Activated CD8-positive, alpha-beta T cell treated with anti-CD3 and anti-CD28 coated beads, Interleukin-2, amount 10 ng/mL, durations not matched to agents 7 days and 5 days (primary cell): Measurements from ENCODE around the gene SLC10A2. TPM values are rescaled to one million over a fixed set of nuclear protein-coding genes. Genes with fewer than 3 reads are reported as not detected.
"Not testable (repeated sequence)": the region's sequence is repeated elsewhere in the genome, so short reads cannot be mapped to it uniquely, and the experiment has no call there.

ENCODE experiments used
- ATAC-seq: fragments of 150-1000 bp; cut with Tn5 transposase; one replicate; pipeline ENCODE4 v1.10.0; 2021; ENCODE audit warnings: moderate library complexity
- CTCF ChIA-PET: fragments of 350-600 bp; sonication (Branson Sonifier 250); formaldehyde crosslinking; loops from one replicate; lab custom pipeline; 2021; ENCODE audit warnings: antibody characterized with exemption; lab: Charles Lee
- POLR2A ChIA-PET: fragments of 350-600 bp; sonication (Branson Sonifier 250); formaldehyde crosslinking; loops from one replicate; lab custom pipeline; 2021; ENCODE audit warnings: antibody characterized with exemption; lab: Charles Lee
- DNase-seq: peaks from one replicate; pipeline ENCODE4 v3.0.0-alpha.2; 2020
- H3K27ac Mint-ChIP-seq: one replicate; pipeline ENCODE4 v1.8.0; 2021; ENCODE audit warnings: mild to moderate bottlenecking, mixed read lengths
- H3K27me3 Mint-ChIP-seq: one replicate; pipeline ENCODE4 v1.8.0; 2021; ENCODE audit warnings: low read depth, mixed read lengths
- H3K36me3 Mint-ChIP-seq: one replicate; pipeline ENCODE4 v1.8.0; 2021; ENCODE audit warnings: low read depth, mixed read lengths
- H3K4me1 Mint-ChIP-seq: one replicate; pipeline ENCODE4 v1.8.0; 2021; ENCODE audit warnings: low read depth, mixed read lengths
- H3K4me3 Mint-ChIP-seq: one replicate; pipeline ENCODE4 v1.8.0; 2021; ENCODE audit warnings: mild to moderate bottlenecking, mixed read lengths
- H3K9me3 Mint-ChIP-seq: one replicate; pipeline ENCODE4 v1.8.0; 2022; ENCODE audit warnings: mixed read lengths; ENCODE audit not compliant: insufficient read depth
- total RNA-seq, 2 experiments: library from RNA; stranded (reverse); gene quantifications; one replicate each; pipeline ENCODE4 v1.2.3, GENCODE V29; 2021

Gene SLC10A2
- total RNA-seq = not detected

- H3K36me3 Mint-ChIP-seq = no peaks in the 10 kb centered on the region
- no peaks in the 10 kb centered on the region for H3K9me3 Mint-ChIP-seq
- DNase-seq (no peak), ATAC-seq (no peak)
- no peaks in the 10 kb centered on the region for H3K27me3 Mint-ChIP-seq
- no peak within 1 kb of the TSS for H3K27ac Mint-ChIP-seq
- ChIA-PET CTCF (no interaction called here), POLR2A (no interaction called here)
- H3K4me1 Mint-ChIP-seq = no peaks in the 10 kb centered on the region
- no peak within 1 kb of the TSS for H3K4me3 Mint-ChIP-seq
Observed at GRCh38 chr13:103066079-103066780, at the start of gene SLC10A2. TSS of gene SLC10A2 (minus strand) at chr13:103066417. CDS start at chr13:103066249, 168 bp downstream.

GRCh38 chr13:103107580-103107979, 41.4 kb upstream of the SLC10A2 start:
- Mint-ChIP-seq H3K27ac (no peak overlapping the region), H3K36me3 (no peaks in the 10 kb centered on the region), H3K4me3 (no peak overlapping the region), H3K4me1 (no peaks in the 10 kb centered on the region), H3K27me3 (no peaks in the 10 kb centered on the region), H3K9me3 (no peaks in the 10 kb centered on the region)
- ATAC-seq = no peak
- ChIA-PET CTCF (no interaction called here), POLR2A (no interaction called here)
- DNase-seq = no peak

GRCh38 chr13:103104340-103104739, 38.1 kb upstream of the SLC10A2 start:
- no peak for DNase-seq
- ChIA-PET CTCF (no interaction called here), POLR2A (no interaction called here)
- ATAC-seq = no peak
- Mint-ChIP-seq H3K4me1 (no peaks in the 10 kb centered on the region), H3K9me3 (no peaks in the 10 kb centered on the region), H3K4me3 (no peak overlapping the region), H3K27ac (no peak overlapping the region), H3K36me3 (no peaks in the 10 kb centered on the region), H3K27me3 (no peaks in the 10 kb centered on the region)

GRCh38 chr13:103103456-103103855, 37.2 kb upstream of the SLC10A2 start:
- H3K4me3 Mint-ChIP-seq, CTCF ChIA-PET, POLR2A ChIA-PET, H3K27me3 Mint-ChIP-seq, H3K27ac Mint-ChIP-seq, H3K9me3 Mint-ChIP-seq, DNase-seq, H3K4me1 Mint-ChIP-seq, H3K36me3 Mint-ChIP-seq, ATAC-seq: not testable (repeated sequence)

- CTCF ChIA-PET = no interaction called here
- POLR2A ChIA-PET = no interaction called here
- no peak for ATAC-seq
- Mint-ChIP-seq H3K4me3 (no peak overlapping the region), H3K27me3 (no peaks in the 10 kb centered on the region), H3K4me1 (no peaks in the 10 kb centered on the region), H3K36me3 (no peaks in the 10 kb centered on the region), H3K27ac (no peak overlapping the region), H3K9me3 (no peaks in the 10 kb centered on the region)
- no peak for DNase-seq
Observed at GRCh38 chr13:103102482-103102881, 36.3 kb upstream of the SLC10A2 start.

GRCh38 chr13:103101901-103102300, 35.7 kb upstream of the SLC10A2 start:
- Mint-ChIP-seq H3K4me3 (no peak overlapping the region), H3K27me3 (no peaks in the 10 kb centered on the region), H3K27ac (no peak overlapping the region), H3K4me1 (no peaks in the 10 kb centered on the region), H3K9me3 (no peaks in the 10 kb centered on the region), H3K36me3 (no peaks in the 10 kb centered on the region)
- ATAC-seq = no peak
- CTCF ChIA-PET = no interaction called here
- DNase-seq = no peak
- POLR2A ChIA-PET = no interaction called here

GRCh38 chr13:103101500-103101899, 35.3 kb upstream of the SLC10A2 start:
- H3K27ac Mint-ChIP-seq = no peak overlapping the region
- H3K4me3 Mint-ChIP-seq = no peak overlapping the region
- DNase-seq (no peak), ATAC-seq (no peak)
- H3K9me3 Mint-ChIP-seq = no peaks in the 10 kb centered on the region
- no peaks in the 10 kb centered on the region for H3K27me3 Mint-ChIP-seq
- no peaks in the 10 kb centered on the region for H3K4me1 Mint-ChIP-seq
- ChIA-PET POLR2A (no interaction called here), CTCF (no interaction called here)
- H3K36me3 Mint-ChIP-seq = no peaks in the 10 kb centered on the region

- no peak overlapping the region for H3K4me3 Mint-ChIP-seq
- H3K27ac Mint-ChIP-seq = no peak overlapping the region
Observed at GRCh38 chr13:103100830-103101229, 34.6 kb upstream of the SLC10A2 start.

GRCh38 chr13:103099722-103100293, 33.6 kb upstream of the SLC10A2 start:
- H3K27me3 Mint-ChIP-seq = no peaks in the 10 kb centered on the region
- no peaks in the 10 kb centered on the region for H3K4me1 Mint-ChIP-seq
- H3K4me3 Mint-ChIP-seq = no peak overlapping the region
- ChIA-PET POLR2A (no interaction called here), CTCF (no interaction called here)
- no peaks in the 10 kb centered on the region for H3K9me3 Mint-ChIP-seq
- no peak overlapping the region for H3K27ac Mint-ChIP-seq
- ATAC-seq = no peak
- no peak for DNase-seq
- H3K36me3 Mint-ChIP-seq = no peaks in the 10 kb centered on the region

More at GRCh38 chr13:103100830-103101229, 34.6 kb upstream of the SLC10A2 start:
- DNase-seq (no peak), ATAC-seq (no peak)
- Mint-ChIP-seq H3K9me3 (no peaks in the 10 kb centered on the region), H3K27me3 (no peaks in the 10 kb centered on the region), H3K36me3 (no peaks in the 10 kb centered on the region), H3K4me1 (no peaks in the 10 kb centered on the region)
- ChIA-PET POLR2A (no interaction called here), CTCF (no interaction called here)

- Mint-ChIP-seq H3K27ac (no peak overlapping the region), H3K9me3 (peaks cover 2% of the 10 kb centered on the region), H3K4me1 (no peaks in the 10 kb centered on the region), H3K4me3 (no peak overlapping the region), H3K27me3 (no peaks in the 10 kb centered on the region), H3K36me3 (no peaks in the 10 kb centered on the region)
- CTCF ChIA-PET = no interaction called here
- POLR2A ChIA-PET = no interaction called here
- no peak for ATAC-seq
- DNase-seq = no peak
Observed at GRCh38 chr13:103098535-103098934, 32.3 kb upstream of the SLC10A2 start.

GRCh38 chr13:103097366-103097928, 31.2 kb upstream of the SLC10A2 start:
- ATAC-seq = no peak
- Mint-ChIP-seq H3K4me1 (no peaks in the 10 kb centered on the region), H3K9me3 (peaks cover 5% of the 10 kb centered on the region), H3K27me3 (no peaks in the 10 kb centered on the region), H3K27ac (no peak overlapping the region), H3K4me3 (no peak overlapping the region), H3K36me3 (no peaks in the 10 kb centered on the region)
- DNase-seq = no peak
- ChIA-PET CTCF (no interaction called here), POLR2A (no interaction called here)

- H3K27me3 Mint-ChIP-seq, H3K4me3 Mint-ChIP-seq, H3K27ac Mint-ChIP-seq, CTCF ChIA-PET, DNase-seq, H3K9me3 Mint-ChIP-seq, POLR2A ChIA-PET, H3K36me3 Mint-ChIP-seq, H3K4me1 Mint-ChIP-seq, ATAC-seq: not testable (repeated sequence)
Observed at GRCh38 chr13:103093649-103094048, 27.4 kb upstream of the SLC10A2 start.
